Measurements from ENCODE around the gene SIX2.

GRCh38 chr2:45052388-45052928, 43.2 kb upstream of the SIX2 start:
- TF ChIP-seq POLR2A (IDR thresholded peaks at IDR 0.05): no peak
- no peak for TF ChIP-seq CTCF (IDR thresholded peaks at IDR 0.05)
